Endothelial cell of umbilical vein (primary cell): ENCODE measurements around the gene ABI3BP. TPM values are rescaled to one million over a fixed set of nuclear protein-coding genes. Genes with fewer than 3 reads are reported as not detected.

Experiments used
- BruUV-seq: library from RNA; stranded (reverse); fragments of 400-500 nt; replicated peaks from 2 replicates; lab custom pipeline; 2021; lab: Mats Ljungman, UMichigan
- CTCF ChIA-PET: fragments of 300-600, 350-600 bp; sonication (Branson Sonifier 250); formaldehyde crosslinking; loops from one replicate; lab custom pipeline; 2021; ENCODE audit warnings: antibody characterized with exemption, inconsistent platforms; lab: Charles Lee
- POLR2A ChIA-PET: fragments of 300-600, 350-600 bp; sonication (Branson Sonifier 250); formaldehyde crosslinking; loops from one replicate; lab custom pipeline; 2021; ENCODE audit warnings: antibody characterized with exemption, inconsistent platforms; lab: Charles Lee
- DNase-seq: peaks from one replicate; pipeline ENCODE4 v3.0.0-alpha.2; 2011; ENCODE audit warnings: low read depth, low spot score
- FAIRE-seq: peaks from 2 replicates; lab custom pipeline; 2011; peaks lifted over from hg19 to GRCh38; lab: Jason Lieb, UNC
- H2AFZ ChIP-seq: 2 replicates; pipeline ENCODE4 v1.6.0; 2012; ENCODE audit warnings: low read depth, low read length, control low read depth, inconsistent platforms
- H3K27ac ChIP-seq: 2 replicates; pipeline ENCODE4 v1.5.1; 2011; ENCODE audit warnings: low read depth, mild to moderate bottlenecking, control low read depth, low read length, moderate library complexity; ENCODE audit not compliant: insufficient read depth
- H3K27me3 ChIP-seq, 2 experiments: 2 replicates each; pipeline versions ENCODE4 v1.6.0 to v1.6.1; 2011; ENCODE audit warnings: low read length in 2 of 2, mixed read lengths in 1 of 2; ENCODE audit not compliant: control insufficient read depth in 2 of 2, insufficient read depth in 2 of 2
- H3K36me3 ChIP-seq, 2 experiments: 2 replicates in 1 of 2; 3 replicates in 1 of 2; pipeline ENCODE4 v1.5.1; 2011; ENCODE audit warnings: low read length in 2 of 2, mild to moderate bottlenecking in 1 of 2, moderate library complexity in 1 of 2; ENCODE audit not compliant: control insufficient read depth in 2 of 2, insufficient read depth in 2 of 2; ENCODE audit errors: extremely low read depth in 1 of 2
- H3K4me1 ChIP-seq: 3 replicates; pipeline ENCODE4 v1.5.1; 2011; ENCODE audit warnings: mild to moderate bottlenecking, low read length; ENCODE audit not compliant: control insufficient read depth, insufficient read depth; ENCODE audit errors: extremely low read depth
- H3K4me2 ChIP-seq: 2 replicates; pipeline ENCODE4 v1.6.1; 2011; ENCODE audit warnings: low read length, control low read depth, mixed read lengths; ENCODE audit not compliant: insufficient read depth
- H3K4me3 ChIP-seq, 3 experiments: fragments of 200-600 bp in 1 of 3; sonication (generic), shearing (Covaris generic) in 1 of 3; replicated peaks in 1 of 3; 2 replicates each; pipeline ENCODE4 v1.5.1; 2011 to 2016; ENCODE audit warnings: control low read depth in 3 of 3, low read length in 3 of 3, mild to moderate bottlenecking in 2 of 3, inconsistent platforms in 1 of 3, low read depth in 1 of 3, moderate library complexity in 1 of 3; ENCODE audit not compliant: insufficient read depth in 1 of 3
- H3K79me2 ChIP-seq: 2 replicates; pipeline ENCODE4 v1.6.0; 2012; ENCODE audit warnings: low read length, inconsistent platforms; ENCODE audit not compliant: control insufficient read depth, insufficient read depth
- H3K9ac ChIP-seq: replicated peaks from 2 replicates; pipeline ENCODE3; 2011; ENCODE audit warnings: low read length, control low read depth; ENCODE audit not compliant: insufficient read depth; ENCODE audit errors: extremely low read depth
- H3K9me1 ChIP-seq: replicated peaks from 3 replicates; pipeline ENCODE4 v1.6.0; 2011; ENCODE audit warnings: mild to moderate bottlenecking, low read length; ENCODE audit not compliant: control insufficient read depth, insufficient read depth; ENCODE audit errors: extremely low read depth
- H3K9me3 ChIP-seq: replicated peaks from 2 replicates; pipeline ENCODE4 v1.5.1; 2012; ENCODE audit warnings: low read length, inconsistent platforms; ENCODE audit not compliant: control insufficient read depth, insufficient read depth
- H4K20me1 ChIP-seq: replicated peaks from 2 replicates; pipeline ENCODE3; 2011; ENCODE audit warnings: mild to moderate bottlenecking, low read length; ENCODE audit not compliant: control insufficient read depth, insufficient read depth; ENCODE audit errors: extremely low read depth
- EZH2 ChIP-seq: IDR thresholded peaks from 2 replicates; pipeline ENCODE4 v1.6.1; 2012; ENCODE audit warnings: borderline replicate concordance, low read depth, mild to moderate bottlenecking, moderate library complexity, low read length, inconsistent platforms; ENCODE audit not compliant: severe bottlenecking
- FOS ChIP-seq: IDR thresholded peaks from 2 replicates; pipeline ENCODE4 v1.6.1; 2011; ENCODE audit warnings: mild to moderate bottlenecking, low read length, moderate library complexity, borderline replicate concordance; ENCODE audit not compliant: insufficient read depth
- GATA2 ChIP-seq: IDR thresholded peaks from 2 replicates; pipeline ENCODE4 v1.7.0; 2011; ENCODE audit warnings: low read depth, mild to moderate bottlenecking, moderate library complexity, mixed read lengths, low read length; ENCODE audit not compliant: insufficient read length, insufficient read depth
- JUN ChIP-seq: IDR thresholded peaks from 2 replicates; pipeline ENCODE4 v1.6.1; 2011; ENCODE audit warnings: borderline replicate concordance, low read depth; ENCODE audit not compliant: insufficient read length, insufficient read depth
- MYC ChIP-seq: IDR thresholded peaks from one replicate; pipeline ENCODE4 v1.6.1; 2011; ENCODE audit warnings: mild to moderate bottlenecking, low read depth, low read length
- POLR2A ChIP-seq: IDR thresholded peaks from 2 replicates; pipeline ENCODE4 v1.6.1; 2012; ENCODE audit warnings: low read depth, mild to moderate bottlenecking, control low read depth, low read length
- POLR2AphosphoS5 ChIP-seq: IDR thresholded peaks from 2 replicates; pipeline ENCODE4 v1.6.1; 2012; ENCODE audit warnings: low read depth, mild to moderate bottlenecking, control low read depth, low read length, moderate library complexity; ENCODE audit not compliant: insufficient read depth
- dilution Hi-C: fragments of 300-500 bp; cut with MboI; formaldehyde crosslinking; loops from one replicate; pipeline ENCODE4 v1.15.0; 2019; ENCODE audit warnings: low sequenced_read_pairs; ENCODE audit not compliant: extremely low pct_ligation_motif_present
- intact Hi-C: fragments of 100-400 bp; cut with micrococcal nuclease; formaldehyde crosslinking; loops from one replicate; pipeline ENCODE4 v1.10.0; 2022
- polyA plus RNA-seq, 4 experiments: library from polyadenylated mRNA; depleted of rRNA in 3 of 4; stranded (reverse) in 3 of 4; unstranded in 1 of 4; fragments of >200 nt; gene quantifications; 2 replicates each; pipeline versions ENCODE4 v1.2.1 to v1.2.3, GENCODE V29; 2011 to 2012; ENCODE audit warnings: missing spikeins in 1 of 4
- total RNA-seq: library from RNA; stranded (reverse); gene quantifications from 2 replicates; pipeline ENCODE4 v1.2.3, GENCODE V29; 2021
- TF ChIP-seq, protein P1 (sequence below): IDR thresholded peaks from 2 replicates; pipeline ENCODE4 v1.6.1; 2011; ENCODE audit not compliant: insufficient read depth, insufficient read length
- TF ChIP-seq, protein P2 (sequence below), 2 donors: IDR thresholded peaks; 1 replicate in 1 of 2; 2 replicates in 1 of 2; pipeline ENCODE4 v1.5.1; 2011; ENCODE audit warnings: low read length in 2 of 2, mild to moderate bottlenecking in 2 of 2, moderate library complexity in 2 of 2, control low read depth in 1 of 2, inconsistent platforms in 1 of 2, low read depth in 1 of 2; ENCODE audit not compliant: insufficient read depth in 1 of 2; ENCODE audit errors: extremely low read depth in 1 of 2

ABI3BP gene
- total and polyA plus RNA-seq, 2 donors (not counting 3 experiments of a cell fraction or from before 2014, with no cell fraction given) = 78.1 to 106 TPM

DNA sequence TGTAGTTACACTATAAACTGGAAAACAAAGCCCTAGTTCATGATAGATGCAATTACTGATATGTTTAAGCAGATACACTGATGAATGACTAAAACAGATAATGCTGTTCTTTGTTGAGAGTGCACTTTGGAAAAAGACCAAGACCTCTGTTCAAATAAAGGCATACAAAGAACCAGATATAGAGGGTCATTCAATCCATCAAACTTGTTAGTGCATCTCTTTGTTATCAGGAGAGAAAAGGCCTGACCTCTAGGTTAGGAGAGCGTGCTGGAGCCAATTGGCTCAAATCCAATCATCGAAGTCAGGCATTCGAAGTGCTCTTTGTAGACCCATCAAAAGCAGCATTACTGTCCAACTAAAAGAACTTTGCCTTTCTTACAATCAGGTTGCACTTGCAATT, 159.7 kb downstream of the ABI3BP start:
- Histone ChIP-seq H3K9me1 (no peaks in the 10 kb centered on the region), H3K9ac (no peak overlapping the region), H3K4me2 (no peak overlapping the region), H4K20me1 (no peaks in the 10 kb centered on the region), H3K27me3 (no peaks in the 10 kb centered on the region), H3K9me3 (no peaks in the 10 kb centered on the region), H3K36me3 (no peaks in the 10 kb centered on the region), H3K4me3 (no peak overlapping the region), H3K4me1 (no peaks in the 10 kb centered on the region), H3K27ac (no peak overlapping the region), H3K79me2 (no peaks in the 10 kb centered on the region), H2AFZ (no peak overlapping the region)
- no TSS peak for BruUV-seq
- POLR2A ChIA-PET = no interaction called here
- dilution Hi-C loops = no loop called here
- intact Hi-C loops = no loop called here
- no peak for TF ChIP-seq MYC
- TF ChIP-seq POLR2A = no peak
- TF ChIP-seq, protein P1, sequence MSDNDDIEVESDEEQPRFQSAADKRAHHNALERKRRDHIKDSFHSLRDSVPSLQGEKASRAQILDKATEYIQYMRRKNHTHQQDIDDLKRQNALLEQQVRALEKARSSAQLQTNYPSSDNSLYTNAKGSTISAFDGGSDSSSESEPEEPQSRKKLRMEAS = no peak
- FAIRE-seq = no peak
- DNase-seq = no peak
- CTCF ChIA-PET = no interaction called here

DNA sequence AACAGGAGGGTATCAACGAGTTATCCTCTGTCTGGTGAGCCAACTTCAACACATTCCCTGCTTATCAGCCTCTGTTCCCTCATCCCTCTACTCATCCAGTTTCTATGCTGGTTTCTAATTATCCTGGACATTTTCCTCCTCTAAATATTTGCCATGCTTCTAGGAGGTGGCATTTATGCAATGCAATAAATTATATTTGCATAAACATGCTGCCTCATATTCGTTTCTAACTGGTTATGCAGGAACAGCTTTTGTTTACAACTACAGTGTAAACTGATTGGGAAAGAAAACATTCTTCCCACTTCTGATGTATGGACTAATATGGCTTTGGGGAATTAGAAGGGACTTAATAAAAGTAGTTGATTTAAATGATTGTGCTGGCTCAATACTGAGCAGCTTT, 161.6 kb downstream of the ABI3BP start:
- no peak overlapping the region for H3K9ac ChIP-seq
- TF ChIP-seq EZH2 (no peak), FOS (no peak), POLR2AphosphoS5 (no peak), JUN (no peak), MYC (no peak), POLR2A (no peak), GATA2 (no peak)
- TF ChIP-seq, protein P2, sequence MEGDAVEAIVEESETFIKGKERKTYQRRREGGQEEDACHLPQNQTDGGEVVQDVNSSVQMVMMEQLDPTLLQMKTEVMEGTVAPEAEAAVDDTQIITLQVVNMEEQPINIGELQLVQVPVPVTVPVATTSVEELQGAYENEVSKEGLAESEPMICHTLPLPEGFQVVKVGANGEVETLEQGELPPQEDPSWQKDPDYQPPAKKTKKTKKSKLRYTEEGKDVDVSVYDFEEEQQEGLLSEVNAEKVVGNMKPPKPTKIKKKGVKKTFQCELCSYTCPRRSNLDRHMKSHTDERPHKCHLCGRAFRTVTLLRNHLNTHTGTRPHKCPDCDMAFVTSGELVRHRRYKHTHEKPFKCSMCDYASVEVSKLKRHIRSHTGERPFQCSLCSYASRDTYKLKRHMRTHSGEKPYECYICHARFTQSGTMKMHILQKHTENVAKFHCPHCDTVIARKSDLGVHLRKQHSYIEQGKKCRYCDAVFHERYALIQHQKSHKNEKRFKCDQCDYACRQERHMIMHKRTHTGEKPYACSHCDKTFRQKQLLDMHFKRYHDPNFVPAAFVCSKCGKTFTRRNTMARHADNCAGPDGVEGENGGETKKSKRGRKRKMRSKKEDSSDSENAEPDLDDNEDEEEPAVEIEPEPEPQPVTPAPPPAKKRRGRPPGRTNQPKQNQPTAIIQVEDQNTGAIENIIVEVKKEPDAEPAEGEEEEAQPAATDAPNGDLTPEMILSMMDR (IDR thresholded peaks at IDR 0.05; ENCODE audit: extremely low read depth in 1 of 2, insufficient read depth in 1 of 2, low read depth in 1 of 2, low read length in 2 of 2) = no peak
- TF ChIP-seq, protein P1 = no peak
- H3K4me2 ChIP-seq = no peak overlapping the region
- intact Hi-C loops = no loop called here
- H3K27me3 ChIP-seq = no peaks in the 10 kb centered on the region
- no peak for DNase-seq
- no peak overlapping the region for H3K27ac ChIP-seq
- H3K9me3 ChIP-seq = no peaks in the 10 kb centered on the region
- no peak overlapping the region for H3K4me3 ChIP-seq
- H4K20me1 ChIP-seq = no peaks in the 10 kb centered on the region
- H3K36me3 ChIP-seq = no peaks in the 10 kb centered on the region
- no peak for FAIRE-seq
- H3K9me1 ChIP-seq = no peaks in the 10 kb centered on the region
- no peaks in the 10 kb centered on the region for H3K79me2 ChIP-seq
- POLR2A ChIA-PET = no interaction called here
- no peak overlapping the region for H2AFZ ChIP-seq
- dilution Hi-C loops = no loop called here
- CTCF ChIA-PET = interaction anchor here (1.0 to 1.9 kb wide), 4 partner anchors 9 to 550 kb away, joined by 3 to 7 read pairs (median 3); no protein-coding TSS in a partner anchor
- BruUV-seq = no TSS peak
- no peaks in the 10 kb centered on the region for H3K4me1 ChIP-seq
